Pancreas (tissue), 10 donors: ENCODE results near the gene TAF1B. TPM values are rescaled to one million over a fixed set of nuclear protein-coding genes. Genes with fewer than 3 reads are reported as not detected.

Experiments
- ATAC-seq, 4 donors: fragments of 200-7000 bp; cut with Tn5 transposase; one replicate each; pipeline versions ENCODE4 v1.8.0 to v1.9.1; 2020; ENCODE audit warnings: mild to moderate bottlenecking in 4 of 4, moderate library complexity in 4 of 4
- DNase-seq, 6 donors: peaks; one replicate each; pipeline ENCODE4 v3.0.0-alpha.2; 2020
- FAIRE-seq: peaks from 2 replicates; lab custom pipeline; 2012; peaks lifted over from hg19 to GRCh38; lab: Jason Lieb, UNC
- H3K27ac ChIP-seq, 4 donors: fragments of 200-600 bp; sonication (generic); 1 replicate in 3 of 4; 2 replicates in 1 of 4; pipeline versions ENCODE4 v1.5.0 to v1.8.0; 2020
- H3K27me3 ChIP-seq, 4 donors: fragments of 200-600 bp; one replicate each; pipeline ENCODE4 v1.8.0; 2021
- H3K36me3 ChIP-seq, 3 donors: fragments of 200-600 bp; sonication (generic) in 1 of 3; one replicate each; pipeline versions ENCODE4 v1.5.0 to v1.8.0; 2020 to 2021
- H3K4me1 ChIP-seq, 3 donors: fragments of 200-600 bp; one replicate each; pipeline ENCODE4 v1.8.0; 2021
- H3K4me3 ChIP-seq, 4 donors: fragments of 200-600 bp; sonication (generic) in 2 of 4; one replicate each; pipeline versions ENCODE4 v1.5.0 to v1.8.0; 2020 to 2021
- H3K9me3 ChIP-seq, 4 donors: fragments of 200-600 bp; one replicate each; pipeline ENCODE4 v1.8.0; 2021
- WGBS, 2 donors: extraction: QIAGEN DNeasy Blood & Tissue Kit; methylation state at CpG; one replicate each; pipeline ENCODE4 v1.1.7; 2013; 5-methylcytosine and 5-hydroxymethylcytosine counted together
- intact Hi-C, 3 donors: fragments of 100-400 bp; cut with DNase I; formaldehyde crosslinking; loops; one replicate each; pipeline versions ENCODE4 v1.11.1 to v1.14.2; 2022
- polyA plus RNA-seq, 2 donors: library from polyadenylated mRNA; stranded (reverse); fragments of 200-250 nt; gene quantifications; one replicate each; pipeline ENCODE4 v1.2.3, GENCODE V29; 2013
- total RNA-seq, 6 donors: library from RNA; stranded (reverse); fragmentation: NEBNext Ultra II Directional in 4 of 6; extraction: Animal tissue kit (Norgen Biotek cat#: 25700) in 4 of 6; gene quantifications; one replicate each; pipeline versions ENCODE4 v1.2.1 to v1.2.4, GENCODE V29; 2021 to 2023
- TF ChIP-seq, protein P1 (sequence below), 4 donors: fragments of 200-600 bp; sonication (generic) in 3 of 4; IDR thresholded peaks; one replicate each; pipeline versions ENCODE4 v1.5.0 to v1.8.0; 2021; ENCODE audit warnings: antibody characterized with exemption in 4 of 4
- donor health status: healthy with polysubstance abuse.
- donor health status: DM: no; HTN: no; CAD: no; lungs with moderate emphysema.
- donor health status: DM: no; HTN: no; CAD: no.
- donor health status: control.
- donor health status: control.
- donor health status: Bipolar disorder and iron deficiency.
- donor health status: DM: yes; HTN: yes; CAD: no.
- donor health status: DM: no; HTN: no; CAD: no.
- donor health status: DM: no; HTN: no; CAD: no.
- donor health status: DM: yes; HTN: yes; CAD: no.

Gene TAF1B
- total and polyA plus RNA-seq, 8 donors = 2.3 to 11.4 (median 5.8) TPM

DNA sequence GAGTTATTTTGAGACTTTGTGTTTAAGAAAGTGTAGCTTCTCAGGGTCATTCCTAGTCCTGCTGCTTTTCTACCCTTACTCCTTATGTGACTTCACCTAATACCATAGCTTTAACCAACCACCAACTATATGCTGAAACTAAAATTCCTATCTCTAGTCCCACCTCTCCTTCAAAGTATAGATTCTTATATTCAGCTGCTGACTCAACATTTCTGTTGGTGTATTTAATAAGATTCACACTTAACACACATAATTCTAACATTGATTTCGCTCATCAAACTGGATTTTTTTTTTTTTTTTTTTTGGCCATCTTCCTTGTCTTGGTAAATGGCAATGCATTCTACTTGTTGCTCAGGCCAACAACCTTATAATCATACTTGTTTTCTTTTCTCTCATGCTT, 30.1 kb downstream of the TAF1B start:
- Histone ChIP-seq H3K4me1 (no peaks in the 10 kb centered on the region), H3K27ac (no peak overlapping the region), H3K9me3 (no peaks in the 10 kb centered on the region), H3K4me3 (no peak overlapping the region), H3K27me3 (no peaks in the 10 kb centered on the region), H3K36me3 (peaks cover 0 to 13% (median 8%) of the 10 kb centered on the region in 3 donors)
- intact Hi-C loops = no loop called here
- ATAC-seq = no peak
- TF ChIP-seq, protein P1, sequence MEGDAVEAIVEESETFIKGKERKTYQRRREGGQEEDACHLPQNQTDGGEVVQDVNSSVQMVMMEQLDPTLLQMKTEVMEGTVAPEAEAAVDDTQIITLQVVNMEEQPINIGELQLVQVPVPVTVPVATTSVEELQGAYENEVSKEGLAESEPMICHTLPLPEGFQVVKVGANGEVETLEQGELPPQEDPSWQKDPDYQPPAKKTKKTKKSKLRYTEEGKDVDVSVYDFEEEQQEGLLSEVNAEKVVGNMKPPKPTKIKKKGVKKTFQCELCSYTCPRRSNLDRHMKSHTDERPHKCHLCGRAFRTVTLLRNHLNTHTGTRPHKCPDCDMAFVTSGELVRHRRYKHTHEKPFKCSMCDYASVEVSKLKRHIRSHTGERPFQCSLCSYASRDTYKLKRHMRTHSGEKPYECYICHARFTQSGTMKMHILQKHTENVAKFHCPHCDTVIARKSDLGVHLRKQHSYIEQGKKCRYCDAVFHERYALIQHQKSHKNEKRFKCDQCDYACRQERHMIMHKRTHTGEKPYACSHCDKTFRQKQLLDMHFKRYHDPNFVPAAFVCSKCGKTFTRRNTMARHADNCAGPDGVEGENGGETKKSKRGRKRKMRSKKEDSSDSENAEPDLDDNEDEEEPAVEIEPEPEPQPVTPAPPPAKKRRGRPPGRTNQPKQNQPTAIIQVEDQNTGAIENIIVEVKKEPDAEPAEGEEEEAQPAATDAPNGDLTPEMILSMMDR (IDR thresholded peaks at IDR 0.05) = no peak
- FAIRE-seq = no peak
- DNase-seq = no peak
- 100% methylated on average over 1 of the region's 1 CpG for WGBS, 2 donors

DNA sequence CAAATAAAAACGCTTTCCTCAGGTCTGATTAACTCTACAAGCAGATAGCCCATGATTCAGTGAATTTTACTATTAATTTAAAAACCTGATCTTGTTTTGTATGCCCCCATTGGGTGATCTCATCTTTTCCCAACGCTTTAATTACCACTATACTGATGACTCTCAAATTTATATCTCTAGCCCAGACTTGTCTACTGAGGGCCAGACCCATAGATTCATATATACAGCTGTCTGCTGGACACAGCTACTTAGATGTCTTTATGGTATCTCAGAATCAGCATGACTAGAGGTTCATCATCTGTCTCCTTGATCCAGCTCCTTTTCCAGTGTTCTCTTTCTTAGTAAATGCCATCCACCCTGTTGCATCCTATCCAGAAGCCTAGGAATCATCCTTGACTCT, 33.8 kb downstream of the TAF1B start:
- intact Hi-C loops = no loop called here
- FAIRE-seq = no peak

DNA sequence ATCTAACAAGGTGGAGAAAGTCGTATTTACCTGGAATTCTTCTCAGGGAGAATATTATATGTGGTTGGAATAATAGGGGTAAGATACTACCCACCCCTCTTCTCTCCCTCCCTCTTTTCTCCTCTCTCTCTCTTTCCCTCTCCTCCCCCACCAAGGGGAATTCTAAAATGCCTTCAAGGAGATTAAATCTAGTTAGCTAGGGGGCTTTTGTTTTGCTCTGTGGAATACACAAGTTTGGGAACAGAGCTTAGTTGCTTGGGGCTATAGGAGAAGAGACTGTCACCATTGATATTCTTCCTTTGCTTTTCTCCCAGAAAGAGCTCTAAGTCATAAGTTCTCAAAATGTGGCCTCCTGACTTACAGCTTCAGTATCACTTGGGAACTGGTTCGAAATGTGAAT, 34.5 kb downstream of the TAF1B start:
- FAIRE-seq (no peak), ATAC-seq (no peak), DNase-seq (no peak)
- no peak overlapping the region for H3K27ac ChIP-seq
- H3K36me3 ChIP-seq = peaks cover 0 to 13% (median 8%) of the 10 kb centered on the region in 3 donors
- no peak overlapping the region for H3K4me3 ChIP-seq
- H3K9me3 ChIP-seq = no peaks in the 10 kb centered on the region
- no peaks in the 10 kb centered on the region for H3K27me3 ChIP-seq
- WGBS, 2 donors = 92 to 98% methylated on average over 2 of the region's 2 CpGs
- H3K4me1 ChIP-seq = no peaks in the 10 kb centered on the region
- intact Hi-C loops = no loop called here
- TF ChIP-seq, protein P1 (IDR thresholded peaks at IDR 0.05) = no peak

More for the DNA sequence above, 33.8 kb downstream of the TAF1B start:
- TF ChIP-seq, protein P1 (IDR thresholded peaks at IDR 0.05) = no peak
- H3K27ac ChIP-seq = no peak overlapping the region
- ATAC-seq (no peak), DNase-seq (no peak)
- no peaks in the 10 kb centered on the region for H3K27me3 ChIP-seq
- H3K4me1 ChIP-seq = no peaks in the 10 kb centered on the region
- H3K9me3 ChIP-seq = no peaks in the 10 kb centered on the region
- H3K36me3 ChIP-seq = peaks cover 0 to 13% (median 8%) of the 10 kb centered on the region in 3 donors
- WGBS, 2 donors = 65 to 81% methylated on average over 2 of the region's 2 CpGs
- no peak overlapping the region for H3K4me3 ChIP-seq

DNA sequence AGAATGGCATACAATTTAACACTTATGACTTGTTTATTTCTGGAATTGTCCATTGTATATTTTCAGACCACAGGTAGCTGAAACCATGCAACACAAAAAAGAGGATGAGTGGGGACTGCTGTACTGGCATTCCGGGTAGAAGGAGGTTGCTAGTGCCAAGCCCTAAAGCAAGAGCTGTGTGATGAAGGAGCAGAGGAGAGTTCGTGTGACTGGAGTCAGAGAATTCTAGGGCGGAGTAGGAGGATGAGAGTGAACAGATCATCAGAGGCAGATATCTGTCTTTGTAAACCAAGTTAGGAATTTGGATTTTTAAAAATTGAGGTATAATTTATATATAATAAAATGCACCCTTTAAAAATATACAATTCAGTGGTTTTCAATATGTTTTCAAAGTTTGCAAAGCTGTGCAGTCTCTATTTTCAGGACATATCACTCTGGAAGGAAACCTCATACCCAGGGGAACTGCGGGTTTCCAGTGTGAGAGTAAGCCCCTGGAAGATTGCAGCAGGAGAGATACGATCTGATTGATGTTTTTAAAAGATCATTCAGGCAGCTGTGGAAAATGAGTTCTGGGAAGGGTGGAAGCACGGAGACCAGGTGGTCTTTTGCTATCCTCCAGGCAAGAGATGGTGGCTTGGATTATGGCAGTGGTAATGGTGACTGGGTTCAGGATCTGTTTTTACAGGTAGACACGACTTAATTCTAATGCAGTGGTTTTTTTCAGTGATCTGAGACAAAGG, 36.4 kb downstream of the TAF1B start:
- FAIRE-seq (no peak), ATAC-seq (no peak), DNase-seq (no peak)
- TF ChIP-seq, protein P1 (IDR thresholded peaks at IDR 0.05) = no peak
- intact Hi-C loops = no loop called here
- no peaks in the 10 kb centered on the region for H3K4me1 ChIP-seq
- H3K4me3 ChIP-seq = no peak overlapping the region
- peaks cover 0 to 10% (median 8%) of the 10 kb centered on the region in 3 donors for H3K36me3 ChIP-seq
- no peaks in the 10 kb centered on the region for H3K27me3 ChIP-seq
- H3K27ac ChIP-seq = no peak overlapping the region
- no peaks in the 10 kb centered on the region for H3K9me3 ChIP-seq
- 88 to 94% methylated on average over 7 of the region's 7 CpGs for WGBS, 2 donors

DNA sequence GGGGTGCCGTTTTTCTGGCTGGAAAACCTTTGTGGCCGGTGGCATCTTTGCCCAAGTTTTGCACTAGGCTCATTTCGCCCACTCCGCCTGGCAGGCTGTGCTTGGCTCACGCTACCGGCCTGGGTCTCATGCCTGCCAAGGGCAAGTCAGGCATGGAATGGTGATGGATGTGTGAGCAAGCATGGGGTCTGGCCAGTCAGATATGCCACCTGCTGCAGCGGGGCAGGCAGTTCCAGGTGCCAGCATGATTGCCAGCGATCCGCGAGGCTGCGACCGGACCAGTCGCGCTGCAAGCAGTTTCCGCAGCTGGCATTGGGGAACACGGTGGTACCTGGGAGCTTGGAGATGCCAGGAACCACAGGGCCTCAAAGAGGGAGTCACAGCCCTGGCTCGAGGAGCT, 40.6 kb downstream of the TAF1B start:
- Histone ChIP-seq H3K27me3 (no peaks in the 10 kb centered on the region), H3K4me1 (no peaks in the 10 kb centered on the region), H3K27ac (no peak overlapping the region), H3K9me3 (no peaks in the 10 kb centered on the region), H3K4me3 (no peak overlapping the region), H3K36me3 (no peaks in the 10 kb centered on the region)
- intact Hi-C loops = no loop called here
- no peak for ATAC-seq
- TF ChIP-seq, protein P1 (IDR thresholded peaks at IDR 0.05) = no peak
- no peak for DNase-seq
- WGBS, 2 donors = 94 to 95% methylated on average over 17 of the region's 17 CpGs
- FAIRE-seq = no peak
